Activated CD4-positive, alpha-beta T cell treated with anti-CD3 and anti-CD28 coated beads, Interleukin-2, amount 10 ng/mL, durations not matched to agents 7 days and 5 days (primary cell): ENCODE results near the gene IL1RAP. TPM values are rescaled to one million over a fixed set of nuclear protein-coding genes. Genes with fewer than 3 reads are reported as not detected.
A peak's percentile ranks its signal among the peaks of the same experiment; 100 is the strongest.

Experiments used
- CTCF ChIA-PET: fragments of 350-600 bp; sonication (Branson Sonifier 250); formaldehyde crosslinking; loops from one replicate; lab custom pipeline; 2021; ENCODE audit warnings: antibody characterized with exemption; lab: Charles Lee
- POLR2A ChIA-PET: fragments of 350-600 bp; sonication (Branson Sonifier 250); formaldehyde crosslinking; loops from one replicate; lab custom pipeline; 2021; ENCODE audit warnings: antibody characterized with exemption; lab: Charles Lee
- DNase-seq: peaks from one replicate; pipeline ENCODE4 v3.0.0-alpha.2; 2020
- H3K27ac Mint-ChIP-seq: one replicate; pipeline ENCODE4 v1.8.0; 2021; ENCODE audit warnings: mild to moderate bottlenecking, moderate library complexity, mixed read lengths
- H3K27me3 Mint-ChIP-seq: one replicate; pipeline ENCODE4 v1.8.0; 2021; ENCODE audit warnings: mixed read lengths
- H3K36me3 Mint-ChIP-seq: one replicate; pipeline ENCODE4 v1.8.0; 2021; ENCODE audit warnings: low read depth, mixed read lengths
- H3K4me1 Mint-ChIP-seq: one replicate; pipeline ENCODE4 v1.8.0; 2021; ENCODE audit warnings: mixed read lengths
- H3K4me3 Mint-ChIP-seq: one replicate; pipeline ENCODE4 v1.8.0; 2021; ENCODE audit warnings: mild to moderate bottlenecking, moderate library complexity, mixed read lengths
- H3K9me3 Mint-ChIP-seq: one replicate; pipeline ENCODE4 v1.8.0; 2021; ENCODE audit warnings: mixed read lengths
- total RNA-seq, 2 experiments: library from RNA; stranded (reverse); gene quantifications; one replicate each; pipeline ENCODE4 v1.2.3, GENCODE V29; 2021

Gene IL1RAP
- total RNA-seq, 2 experiments from 2014 or later: 7.2 to 8.2 TPM

- Mint-ChIP-seq H3K27ac (no peak overlapping the region), H3K36me3 (peaks cover 18% of the 10 kb centered on the region), H3K9me3 (peaks cover 6% of the 10 kb centered on the region), H3K27me3 (no peaks in the 10 kb centered on the region), H3K4me1 (peaks cover 46% of the 10 kb centered on the region), H3K4me3 (no peak overlapping the region)
- ChIA-PET CTCF (interaction anchor here (0.8 to 2.1 kb wide), 3 partner anchors 9 to 83 kb away, joined by 3 to 6 read pairs (median 4); no protein-coding TSS in a partner anchor), POLR2A (interaction anchor here (0.6 kb wide), 1 partner anchor 97 kb away, joined by 5 read pairs; no protein-coding TSS in a partner anchor)
- no peak for DNase-seq
Observed at GRCh38 chr3:190614226-190615059, 100.6 kb downstream of the IL1RAP start.

GRCh38 chr3:190615060-190615384, 101.1 kb downstream of the IL1RAP start:
- CTCF ChIA-PET: interaction anchor here (1.4 to 2.1 kb wide), 2 partner anchors 9 to 14 kb away, joined by 4 to 6 read pairs; no protein-coding TSS in a partner anchor
- POLR2A ChIA-PET: interaction anchor here (0.6 kb wide), 1 partner anchor 97 kb away, joined by 5 read pairs; no protein-coding TSS in a partner anchor
- H3K4me3 Mint-ChIP-seq: no peak overlapping the region
- peaks cover 14% of the 10 kb centered on the region for H3K36me3 Mint-ChIP-seq
- H3K4me1 Mint-ChIP-seq: peaks cover 51% of the 10 kb centered on the region
- no peak overlapping the region for H3K27ac Mint-ChIP-seq
- peaks cover 6% of the 10 kb centered on the region for H3K9me3 Mint-ChIP-seq
- no peak for DNase-seq
- no peaks in the 10 kb centered on the region for H3K27me3 Mint-ChIP-seq

- Mint-ChIP-seq H3K27ac (no peak overlapping the region), H3K4me1 (peaks cover 56% of the 10 kb centered on the region), H3K9me3 (peaks cover 6% of the 10 kb centered on the region), H3K36me3 (peaks cover 15% of the 10 kb centered on the region), H3K4me3 (no peak overlapping the region), H3K27me3 (no peaks in the 10 kb centered on the region)
- DNase-seq: no peak
- ChIA-PET CTCF (interaction anchor here (1.0 to 2.1 kb wide), 4 partner anchors 10 to 101 kb away, joined by 3 to 6 read pairs (median 4); no protein-coding TSS in a partner anchor), POLR2A (no interaction called here)
Observed at GRCh38 chr3:190615607-190616006, 101.7 kb downstream of the IL1RAP start.

- Mint-ChIP-seq H3K27me3 (no peaks in the 10 kb centered on the region), H3K9me3 (peaks cover 6% of the 10 kb centered on the region), H3K36me3 (peaks cover 15% of the 10 kb centered on the region), H3K4me1 (peaks cover 56% of the 10 kb centered on the region), H3K4me3 (no peak overlapping the region), H3K27ac (peak overlapping the region; percentile 86)
- ChIA-PET POLR2A (interaction anchor here (0.6 kb wide), 1 partner anchor 102 kb away, joined by 5 read pairs; no protein-coding TSS in a partner anchor), CTCF (interaction anchor here (0.8 to 2.1 kb wide), 3 partner anchors 11 to 102 kb away, joined by 3 to 6 read pairs (median 4); no protein-coding TSS in a partner anchor)
- DNase-seq: no peak
Observed at GRCh38 chr3:190616637-190617036, 102.8 kb downstream of the IL1RAP start.

- ChIA-PET CTCF (interaction anchor here (0.8 to 2.2 kb wide), 4 partner anchors 9 to 103 kb away, joined by 3 to 9 read pairs (median 4); partner anchors contain the start of gene IL1RAP), POLR2A (no interaction called here)
- Mint-ChIP-seq H3K4me3 (no peak overlapping the region), H3K27me3 (no peaks in the 10 kb centered on the region), H3K36me3 (peaks cover 18% of the 10 kb centered on the region), H3K9me3 (peaks cover 6% of the 10 kb centered on the region), H3K27ac (peak overlapping the region; percentile 86), H3K4me1 (peaks cover 56% of the 10 kb centered on the region)
- DNase-seq: peak; percentile 55
Observed at GRCh38 chr3:190617185-190617584, 103.3 kb downstream of the IL1RAP start.

GRCh38 chr3:190618330-190619030, 104.6 kb downstream of the IL1RAP start:
- Mint-ChIP-seq H3K4me3 (peak overlapping the region; percentile 35), H3K27ac (peak overlapping the region; percentile 86), H3K27me3 (no peaks in the 10 kb centered on the region), H3K36me3 (peaks cover 15% of the 10 kb centered on the region), H3K9me3 (peaks cover 6% of the 10 kb centered on the region), H3K4me1 (peaks cover 61% of the 10 kb centered on the region)
- ChIA-PET POLR2A (no interaction called here), CTCF (interaction anchor here (0.8 to 2.2 kb wide), 6 partner anchors 10 to 105 kb away, joined by 3 to 9 read pairs (median 4); partner anchors contain the start of gene IL1RAP)
- no peak for DNase-seq

GRCh38 chr3:190619353-190619752, 105.5 kb downstream of the IL1RAP start:
- peak overlapping the region; percentile 86 for H3K27ac Mint-ChIP-seq
- H3K9me3 Mint-ChIP-seq: peaks cover 7% of the 10 kb centered on the region
- H3K4me3 Mint-ChIP-seq: no peak overlapping the region
- ChIA-PET CTCF (interaction anchor here (1.6 to 2.2 kb wide), 2 partner anchors 9 to 106 kb away, joined by 4 to 9 read pairs; partner anchors contain the start of gene IL1RAP), POLR2A (no interaction called here)
- H3K36me3 Mint-ChIP-seq: peaks cover 22% of the 10 kb centered on the region
- DNase-seq: no peak
- no peaks in the 10 kb centered on the region for H3K27me3 Mint-ChIP-seq
- H3K4me1 Mint-ChIP-seq: peaks cover 62% of the 10 kb centered on the region

- ChIA-PET CTCF (no interaction called here), POLR2A (no interaction called here)
- no peak for DNase-seq
- Mint-ChIP-seq H3K4me1 (peaks cover 61% of the 10 kb centered on the region), H3K27ac (no peak overlapping the region), H3K36me3 (peaks cover 26% of the 10 kb centered on the region), H3K9me3 (peaks cover 9% of the 10 kb centered on the region), H3K27me3 (no peaks in the 10 kb centered on the region), H3K4me3 (no peak overlapping the region)
Observed at GRCh38 chr3:190619761-190620160, 105.9 kb downstream of the IL1RAP start.

GRCh38 chr3:190620886-190621608, 107.2 kb downstream of the IL1RAP start:
- Mint-ChIP-seq H3K36me3 (peaks cover 31% of the 10 kb centered on the region), H3K27ac (no peak overlapping the region), H3K9me3 (peaks cover 9% of the 10 kb centered on the region), H3K4me1 (peaks cover 55% of the 10 kb centered on the region), H3K4me3 (no peak overlapping the region), H3K27me3 (no peaks in the 10 kb centered on the region)
- CTCF ChIA-PET: interaction anchor here (0.6 kb wide), 1 partner anchor 18 kb away, joined by 3 read pairs; no protein-coding TSS in a partner anchor
- POLR2A ChIA-PET: no interaction called here
- DNase-seq: no peak

- no peak overlapping the region for H3K27ac Mint-ChIP-seq
- CTCF ChIA-PET: interaction anchor here (0.6 kb wide), 1 partner anchor 17 kb away, joined by 3 read pairs; no protein-coding TSS in a partner anchor
- H3K4me3 Mint-ChIP-seq: no peak overlapping the region
- H3K27me3 Mint-ChIP-seq: no peaks in the 10 kb centered on the region
- DNase-seq: no peak
- H3K9me3 Mint-ChIP-seq: peaks cover 7% of the 10 kb centered on the region
- H3K4me1 Mint-ChIP-seq: peaks cover 47% of the 10 kb centered on the region
- POLR2A ChIA-PET: interaction anchor here (0.6 kb wide), 1 partner anchor 1127 kb away, joined by 3 read pairs; no protein-coding TSS in a partner anchor
- peaks cover 29% of the 10 kb centered on the region for H3K36me3 Mint-ChIP-seq
Observed at GRCh38 chr3:190621927-190622326, 108.0 kb downstream of the IL1RAP start.

- POLR2A ChIA-PET: no interaction called here
- H3K4me3 Mint-ChIP-seq: no peak overlapping the region
- no peaks in the 10 kb centered on the region for H3K27me3 Mint-ChIP-seq
- CTCF ChIA-PET: interaction anchor here (1.4 kb wide), 1 partner anchor 12 kb away, joined by 4 read pairs; no protein-coding TSS in a partner anchor
- peaks cover 4% of the 10 kb centered on the region for H3K9me3 Mint-ChIP-seq
- no peak for DNase-seq
- H3K27ac Mint-ChIP-seq: no peak overlapping the region
- peaks cover 23% of the 10 kb centered on the region for H3K4me1 Mint-ChIP-seq
- peaks cover 29% of the 10 kb centered on the region for H3K36me3 Mint-ChIP-seq
Observed at GRCh38 chr3:190624282-190624681, 110.4 kb downstream of the IL1RAP start.
